M059J (cell line): ENCODE results near the gene ZC2HC1B. TPM values are rescaled to one million over a fixed set of nuclear protein-coding genes. Genes with fewer than 3 reads are reported as not detected.

ENCODE experiments used
- total RNA-seq: library from RNA; depleted of rRNA; stranded (reverse); fragments of >200 nt; shearing (Covaris generic); gene quantifications from 2 replicates; pipeline ENCODE4 v1.2.3, GENCODE V29; 2014; rRNA removed

The ZC2HC1B gene
- total RNA-seq, 1 experiment from 2014 or later, result not detected

Other genes with a start within 250 kb of the ZC2HC1B start
- 21.3 and 32.0 TPM in 2 replicates for gene PHACTR2, start 186.5 kb upstream of the ZC2HC1B start, total RNA-seq
- 27.4 and 31.0 TPM in 2 replicates for gene LTV1, start 21.1 kb upstream of the ZC2HC1B start, total RNA-seq
- gene PLAGL1, start 143.8 kb downstream of the ZC2HC1B start, total RNA-seq, result 3.9 and 5.4 TPM in 2 replicates
- 211 and 302 TPM in 2 replicates for gene SF3B5, start 231.1 kb downstream of the ZC2HC1B start, total RNA-seq